HG03460 (cell line): Measurements from ENCODE around the gene RNF227.
A peak's percentile ranks its signal among the peaks of the same experiment; 100 is the strongest.

Experiments
- ATAC-seq: cut with Tn5 transposase; IDR thresholded peaks from one replicate; pipeline ENCODE4 v1.9.1; 2021; ENCODE audit not compliant: unreplicated experiment

The RNF227 gene

GRCh38 chr17:7930841-7931631 lies 14.9 kb upstream of the RNF227 start:
- ATAC-seq: no peak

GRCh38 chr17:7929158-7930023 lies 13.3 kb upstream of the RNF227 start, which contains the start of gene KCNAB3:
Gene KCNAB3, minus strand, starts transcription at chr17:7929856. Its CDS starts 421 bp downstream, at chr17:7929435.
- ATAC-seq: no peak

- ATAC-seq: no peak
Observed at GRCh38 chr17:7927596-7927995, 11.5 kb upstream of the RNF227 start.

- ATAC-seq: no peak
Observed at GRCh38 chr17:7922845-7923628, 6.9 kb upstream of the RNF227 start.

GRCh38 chr17:7922269-7922844 lies 6.3 kb upstream of the RNF227 start:
- ATAC-seq: no peak

- no peak for ATAC-seq
Observed at GRCh38 chr17:7916808-7917207, 719 bp upstream of the RNF227 start.

- ATAC-seq: no peak
Observed at GRCh38 chr17:7916385-7916682, 245 bp upstream of the RNF227 start.

- peak; percentile 10 for ATAC-seq
Observed at GRCh38 chr17:7915179-7915610, 894 bp downstream of the RNF227 start.

GRCh38 chr17:7912927-7913524 lies 3.1 kb downstream of the RNF227 start:
- ATAC-seq: no peak

- no peak for ATAC-seq
Observed at GRCh38 chr17:7911116-7911515, 5.0 kb downstream of the RNF227 start.

- no peak for ATAC-seq
Observed at GRCh38 chr17:7910711-7911110, 5.4 kb downstream of the RNF227 start.

GRCh38 chr17:7910281-7910680 lies 5.8 kb downstream of the RNF227 start:
- ATAC-seq: no peak

GRCh38 chr17:7909089-7909488 lies 7.0 kb downstream of the RNF227 start:
- no peak for ATAC-seq

GRCh38 chr17:7903154-7904103 lies 12.7 kb downstream of the RNF227 start:
- ATAC-seq: no peak

GRCh38 chr17:7897773-7898172 lies 18.3 kb downstream of the RNF227 start:
- no peak for ATAC-seq

- ATAC-seq: no peak
Observed at GRCh38 chr17:7897090-7897489, 19.0 kb downstream of the RNF227 start.

- no peak for ATAC-seq
Observed at GRCh38 chr17:7894866-7895265, 21.2 kb downstream of the RNF227 start.

- no peak for ATAC-seq
Observed at GRCh38 chr17:7894226-7894625, 21.9 kb downstream of the RNF227 start.

- no peak for ATAC-seq
Observed at GRCh38 chr17:7893187-7893880, 22.8 kb downstream of the RNF227 start.
